Measurements from ENCODE around the gene ZDHHC11.

Gene ZDHHC11

GRCh38 chr5:878125-878524 is 27.3 kb upstream of the ZDHHC11 start:
- DNase-seq: no peak

- no peak for DNase-seq
These were observed 25.9 kb upstream of the ZDHHC11 start for GRCh38 chr5:876398-877365.

- DNase-seq: no peak
These were observed 25.1 kb upstream of the ZDHHC11 start for GRCh38 chr5:875931-876330.

GRCh38 chr5:873328-873727 is 22.5 kb upstream of the ZDHHC11 start:
- DNase-seq: no peak

GRCh38 chr5:872301-872700 is 21.5 kb upstream of the ZDHHC11 start:
- DNase-seq: no peak

- no peak for DNase-seq
These were observed 21.0 kb upstream of the ZDHHC11 start for GRCh38 chr5:871596-872298.

- DNase-seq: no peak
These were observed 20.2 kb upstream of the ZDHHC11 start for GRCh38 chr5:870956-871355.

- DNase-seq: no peak
These were observed 17.8 kb upstream of the ZDHHC11 start for GRCh38 chr5:868428-869135.

GRCh38 chr5:867300-867870 is 16.6 kb upstream of the ZDHHC11 start:
- DNase-seq: no peak

- DNase-seq: no peak
These were observed 15.0 kb upstream of the ZDHHC11 start for GRCh38 chr5:865771-866170.

GRCh38 chr5:865168-865521 is 14.4 kb upstream of the ZDHHC11 start:
- DNase-seq: no peak

GRCh38 chr5:864492-865167 is 13.8 kb upstream of the ZDHHC11 start:
- DNase-seq: no peak

GRCh38 chr5:863244-863805 is 12.5 kb upstream of the ZDHHC11 start:
- DNase-seq: no peak

GRCh38 chr5:862367-863243 is 11.8 kb upstream of the ZDHHC11 start:
- no peak for DNase-seq

- DNase-seq: no peak
These were observed 10.9 kb upstream of the ZDHHC11 start for GRCh38 chr5:861442-862366.

- DNase-seq: no peak
These were observed 9.8 kb upstream of the ZDHHC11 start for GRCh38 chr5:860506-861150.

- DNase-seq: no peak
These were observed 9.1 kb upstream of the ZDHHC11 start for GRCh38 chr5:859798-860296.

- DNase-seq: no peak
These were observed 8.6 kb upstream of the ZDHHC11 start for GRCh38 chr5:859391-859790.

- DNase-seq: no peak
These were observed 7.9 kb upstream of the ZDHHC11 start for GRCh38 chr5:858726-859125.
